Measurements from ENCODE around the gene VDAC1. TPM values are rescaled to one million over a fixed set of nuclear protein-coding genes. Genes with fewer than 3 reads are reported as not detected.

The VDAC1 gene
- total and polyA plus RNA-seq, 10 of the 15 experiments (the other 5 are each of a cell fraction or from before 2014, with no cell fraction given): 245 to 488 (median 349) TPM

DNA sequence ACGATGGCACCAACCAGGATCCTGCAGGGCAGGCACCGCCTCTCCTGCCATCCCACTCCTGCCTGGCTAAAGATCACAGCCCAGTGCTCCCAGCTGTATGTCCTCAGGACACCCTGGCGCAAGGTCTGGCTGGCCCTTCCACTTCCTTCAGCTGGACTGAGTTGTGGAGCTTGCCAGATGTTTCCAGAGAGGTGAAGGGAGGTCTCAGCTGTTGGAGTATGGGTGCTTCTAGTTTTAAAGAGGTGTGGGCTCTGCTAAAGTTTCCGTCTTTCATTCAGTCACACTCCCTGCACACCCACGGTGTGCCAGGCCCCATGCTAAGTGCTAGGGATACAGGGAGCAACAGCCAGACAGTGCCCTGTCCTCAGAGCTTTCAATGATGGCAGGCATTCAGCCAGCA, 70.5 kb downstream of the VDAC1 start:
- POLR2A ChIA-PET: interaction anchor here (1.3 kb wide), 1 partner anchor 23 kb away, joined by 3 read pairs; no protein-coding TSS in a partner anchor

More for the DNA sequence above, 70.5 kb downstream of the VDAC1 start:
- in situ Hi-C loops (cut with MboI) (no loop called here), intact Hi-C loops (cut with micrococcal nuclease; ENCODE audit: unreplicated experiment) (no loop called here)
- Histone ChIP-seq H3K9ac (ENCODE audit: control insufficient read depth, insufficient read depth, low read length) (no peak overlapping the region), H3K4me1 (ENCODE audit: control insufficient read depth, insufficient read depth, low read length) (peaks cover 74% of the 10 kb centered on the region), H3K27me3 (replicated peaks in 1 of 2; ENCODE audit: control insufficient read depth in 2 of 2, insufficient read depth in 2 of 2, low read length in 1 of 2) (no peaks in the 10 kb centered on the region), H3K9me3 (replicated peaks; ENCODE audit: control insufficient read depth, insufficient read depth, low read length) (no peaks in the 10 kb centered on the region), H3K4me2 (ENCODE audit: control insufficient read depth, insufficient read depth) (no peak overlapping the region), H4K20me1 (ENCODE audit: control insufficient read depth, insufficient read depth) (no peaks in the 10 kb centered on the region), H2AFZ (ENCODE audit: control insufficient read depth, low read depth, low read length) (peak overlapping the region; percentile 49; the same call in 1 of the 2 replicates), H3K79me2 (ENCODE audit: control insufficient read depth, insufficient read depth, low read length) (no peaks in the 10 kb centered on the region), H3K4me3 (no peak overlapping the region), H3K36me3 (ENCODE audit: control insufficient read depth in 2 of 2, insufficient read depth in 2 of 2, low read length in 1 of 2) (no peaks in the 10 kb centered on the region), H3K27ac (ENCODE audit: control insufficient read depth, insufficient read depth) (no peak overlapping the region)
- ChIA-PET RAD21 (ENCODE audit: unreplicated experiment) (interaction anchor here (1.3 kb wide), 1 partner anchor 9 kb away, joined by 3 read pairs; no protein-coding TSS in a partner anchor), CTCF (interaction anchor here (0.7 to 1.7 kb wide), 4 partner anchors 29 to 66 kb away, joined by 3 to 5 read pairs (median 4); no protein-coding TSS in a partner anchor), SMC1A (ENCODE audit: uncharacterized antibody, unreplicated experiment) (interaction anchor here (1.0 to 1.1 kb wide), 2 partner anchors 46 to 401 kb away, joined by 3 to 5 read pairs; no protein-coding TSS in a partner anchor)
- FAIRE-seq: no peak
- 65% methylated on average over 5 of the region's 5 CpGs for WGBS (ENCODE audit: insufficient coverage, insufficient replicate concordance, low lambda C conversion rate, missing lambda C conversion rate)
- no peak for TF ChIP-seq GATAD2B (conservative IDR thresholded peaks at IDR 0.05; ENCODE audit: low read depth)
- TF ChIP-seq, protein P1, sequence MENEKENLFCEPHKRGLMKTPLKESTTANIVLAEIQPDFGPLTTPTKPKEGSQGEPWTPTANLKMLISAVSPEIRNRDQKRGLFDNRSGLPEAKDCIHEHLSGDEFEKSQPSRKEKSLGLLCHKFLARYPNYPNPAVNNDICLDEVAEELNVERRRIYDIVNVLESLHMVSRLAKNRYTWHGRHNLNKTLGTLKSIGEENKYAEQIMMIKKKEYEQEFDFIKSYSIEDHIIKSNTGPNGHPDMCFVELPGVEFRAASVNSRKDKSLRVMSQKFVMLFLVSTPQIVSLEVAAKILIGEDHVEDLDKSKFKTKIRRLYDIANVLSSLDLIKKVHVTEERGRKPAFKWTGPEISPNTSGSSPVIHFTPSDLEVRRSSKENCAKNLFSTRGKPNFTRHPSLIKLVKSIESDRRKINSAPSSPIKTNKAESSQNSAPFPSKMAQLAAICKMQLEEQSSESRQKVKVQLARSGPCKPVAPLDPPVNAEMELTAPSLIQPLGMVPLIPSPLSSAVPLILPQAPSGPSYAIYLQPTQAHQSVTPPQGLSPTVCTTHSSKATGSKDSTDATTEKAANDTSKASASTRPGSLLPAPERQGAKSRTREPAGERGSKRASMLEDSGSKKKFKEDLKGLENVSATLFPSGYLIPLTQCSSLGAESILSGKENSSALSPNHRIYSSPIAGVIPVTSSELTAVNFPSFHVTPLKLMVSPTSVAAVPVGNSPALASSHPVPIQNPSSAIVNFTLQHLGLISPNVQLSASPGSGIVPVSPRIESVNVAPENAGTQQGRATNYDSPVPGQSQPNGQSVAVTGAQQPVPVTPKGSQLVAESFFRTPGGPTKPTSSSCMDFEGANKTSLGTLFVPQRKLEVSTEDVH (IDR thresholded peaks at IDR 0.05; ENCODE audit: low read depth, partially characterized antibody): no peak
- TF ChIP-seq, protein P2, sequence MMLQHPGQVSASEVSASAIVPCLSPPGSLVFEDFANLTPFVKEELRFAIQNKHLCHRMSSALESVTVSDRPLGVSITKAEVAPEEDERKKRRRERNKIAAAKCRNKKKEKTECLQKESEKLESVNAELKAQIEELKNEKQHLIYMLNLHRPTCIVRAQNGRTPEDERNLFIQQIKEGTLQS (IDR thresholded peaks at IDR 0.05; ENCODE audit: borderline replicate concordance, extremely low read depth, low read depth, low read length): no peak
- TF ChIP-seq HDAC2 (IDR thresholded peaks at IDR 0.05): no peak
- no peak for TF ChIP-seq BRCA1 (IDR thresholded peaks at IDR 0.05; ENCODE audit: low read depth, low read length)
- no peak for TF ChIP-seq SMAD1 (IDR thresholded peaks at IDR 0.05; ENCODE audit: low read depth, partially characterized antibody)
- TF ChIP-seq, protein P3, sequence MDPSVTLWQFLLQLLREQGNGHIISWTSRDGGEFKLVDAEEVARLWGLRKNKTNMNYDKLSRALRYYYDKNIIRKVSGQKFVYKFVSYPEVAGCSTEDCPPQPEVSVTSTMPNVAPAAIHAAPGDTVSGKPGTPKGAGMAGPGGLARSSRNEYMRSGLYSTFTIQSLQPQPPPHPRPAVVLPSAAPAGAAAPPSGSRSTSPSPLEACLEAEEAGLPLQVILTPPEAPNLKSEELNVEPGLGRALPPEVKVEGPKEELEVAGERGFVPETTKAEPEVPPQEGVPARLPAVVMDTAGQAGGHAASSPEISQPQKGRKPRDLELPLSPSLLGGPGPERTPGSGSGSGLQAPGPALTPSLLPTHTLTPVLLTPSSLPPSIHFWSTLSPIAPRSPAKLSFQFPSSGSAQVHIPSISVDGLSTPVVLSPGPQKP (IDR thresholded peaks at IDR 0.05; ENCODE audit: low read depth, low read length): no peak
- no peak for TF ChIP-seq NFXL1 (IDR thresholded peaks at IDR 0.05; ENCODE audit: borderline replicate concordance)
- TF ChIP-seq, protein P4, sequence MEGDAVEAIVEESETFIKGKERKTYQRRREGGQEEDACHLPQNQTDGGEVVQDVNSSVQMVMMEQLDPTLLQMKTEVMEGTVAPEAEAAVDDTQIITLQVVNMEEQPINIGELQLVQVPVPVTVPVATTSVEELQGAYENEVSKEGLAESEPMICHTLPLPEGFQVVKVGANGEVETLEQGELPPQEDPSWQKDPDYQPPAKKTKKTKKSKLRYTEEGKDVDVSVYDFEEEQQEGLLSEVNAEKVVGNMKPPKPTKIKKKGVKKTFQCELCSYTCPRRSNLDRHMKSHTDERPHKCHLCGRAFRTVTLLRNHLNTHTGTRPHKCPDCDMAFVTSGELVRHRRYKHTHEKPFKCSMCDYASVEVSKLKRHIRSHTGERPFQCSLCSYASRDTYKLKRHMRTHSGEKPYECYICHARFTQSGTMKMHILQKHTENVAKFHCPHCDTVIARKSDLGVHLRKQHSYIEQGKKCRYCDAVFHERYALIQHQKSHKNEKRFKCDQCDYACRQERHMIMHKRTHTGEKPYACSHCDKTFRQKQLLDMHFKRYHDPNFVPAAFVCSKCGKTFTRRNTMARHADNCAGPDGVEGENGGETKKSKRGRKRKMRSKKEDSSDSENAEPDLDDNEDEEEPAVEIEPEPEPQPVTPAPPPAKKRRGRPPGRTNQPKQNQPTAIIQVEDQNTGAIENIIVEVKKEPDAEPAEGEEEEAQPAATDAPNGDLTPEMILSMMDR (IDR thresholded peaks at IDR 0.05 in 2 of 3, conservative IDR thresholded peaks at IDR 0.05 in 1 of 3; ENCODE audit: control insufficient read depth in 2 of 3, extremely low read depth in 1 of 3, insufficient read depth in 1 of 3, low read depth in 3 of 3, low read length in 3 of 3): no peak
- no peak for TF ChIP-seq NBN (IDR thresholded peaks at IDR 0.05)
- TF ChIP-seq, protein P5, sequence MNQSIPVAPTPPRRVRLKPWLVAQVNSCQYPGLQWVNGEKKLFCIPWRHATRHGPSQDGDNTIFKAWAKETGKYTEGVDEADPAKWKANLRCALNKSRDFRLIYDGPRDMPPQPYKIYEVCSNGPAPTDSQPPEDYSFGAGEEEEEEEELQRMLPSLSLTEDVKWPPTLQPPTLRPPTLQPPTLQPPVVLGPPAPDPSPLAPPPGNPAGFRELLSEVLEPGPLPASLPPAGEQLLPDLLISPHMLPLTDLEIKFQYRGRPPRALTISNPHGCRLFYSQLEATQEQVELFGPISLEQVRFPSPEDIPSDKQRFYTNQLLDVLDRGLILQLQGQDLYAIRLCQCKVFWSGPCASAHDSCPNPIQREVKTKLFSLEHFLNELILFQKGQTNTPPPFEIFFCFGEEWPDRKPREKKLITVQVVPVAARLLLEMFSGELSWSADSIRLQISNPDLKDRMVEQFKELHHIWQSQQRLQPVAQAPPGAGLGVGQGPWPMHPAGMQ (IDR thresholded peaks at IDR 0.05; ENCODE audit: borderline replicate concordance): no peak
- no peak for TF ChIP-seq RAD51 (IDR thresholded peaks at IDR 0.05)
- TF ChIP-seq ASH2L (IDR thresholded peaks at IDR 0.05; ENCODE audit: borderline replicate concordance, low read depth): no peak
- no peak for TF ChIP-seq SUPT20H (IDR thresholded peaks at IDR 0.05; ENCODE audit: borderline replicate concordance, control insufficient read depth, low read depth, low read length)
- no peak for TF ChIP-seq SP1 (IDR thresholded peaks at IDR 0.05; ENCODE audit: low read depth, low read length)
- TF ChIP-seq SIN3A (IDR thresholded peaks at IDR 0.05; ENCODE audit: low read depth, low read length): no peak
- BruUV-seq (replicated peaks): no TSS peak
- no peak for DNase-seq (ENCODE audit: low read depth, low spot score)
- ATAC-seq: no peak
